Stimulated activated CD8-positive, alpha-beta memory T cell treated with anti-CD3 and anti-CD28 coated beads, Interleukin-12 subunit alpha, Interleukin-12 subunit beta, amount 100 ng/mL, for 24 hours (primary cell): ENCODE measurements around the gene RAB44.

Experiments
- DNase-seq: peaks from one replicate; pipeline ENCODE4 v3.0.0-alpha.2; 2020; ENCODE audit errors: extremely low read depth

The RAB44 gene

DNA sequence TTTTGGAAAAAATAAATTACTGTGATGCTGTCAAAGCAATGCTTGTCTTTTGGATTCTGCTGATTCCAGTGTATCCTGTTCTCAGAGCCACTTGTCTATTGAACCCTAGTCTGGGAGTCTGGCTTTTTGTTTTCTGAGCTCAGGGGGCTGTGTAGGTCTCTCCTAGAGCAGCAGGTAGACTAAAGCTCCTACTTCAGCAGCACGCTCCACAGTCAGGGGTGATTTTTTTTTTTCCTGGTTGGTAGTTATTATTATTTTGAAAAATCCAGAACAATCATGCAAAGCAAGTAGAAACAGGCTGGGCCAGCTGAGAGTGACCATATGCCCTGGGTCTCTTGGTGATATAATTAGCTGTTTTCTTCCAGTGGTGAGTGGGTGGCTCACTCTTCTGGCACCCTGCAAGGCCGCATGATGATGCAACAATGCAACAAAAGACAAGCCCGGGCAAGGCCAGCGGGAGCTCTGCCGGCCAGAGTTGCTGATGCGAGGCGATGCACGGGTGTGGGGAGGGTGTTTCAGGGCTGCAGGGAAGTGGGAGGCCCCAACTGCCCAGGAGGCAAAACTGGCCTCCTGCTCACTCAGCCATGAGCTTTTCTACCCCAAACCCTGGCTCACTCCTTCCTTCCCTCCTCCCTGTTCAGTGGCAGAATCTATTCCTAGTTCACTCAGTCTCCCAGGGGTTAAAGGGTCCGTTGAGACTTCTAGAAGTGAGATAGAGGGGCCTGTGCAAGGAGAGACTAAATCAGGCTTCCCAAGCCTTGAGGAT, 30.6 kb upstream of the RAB44 start:
- DNase-seq = no peak

DNA sequence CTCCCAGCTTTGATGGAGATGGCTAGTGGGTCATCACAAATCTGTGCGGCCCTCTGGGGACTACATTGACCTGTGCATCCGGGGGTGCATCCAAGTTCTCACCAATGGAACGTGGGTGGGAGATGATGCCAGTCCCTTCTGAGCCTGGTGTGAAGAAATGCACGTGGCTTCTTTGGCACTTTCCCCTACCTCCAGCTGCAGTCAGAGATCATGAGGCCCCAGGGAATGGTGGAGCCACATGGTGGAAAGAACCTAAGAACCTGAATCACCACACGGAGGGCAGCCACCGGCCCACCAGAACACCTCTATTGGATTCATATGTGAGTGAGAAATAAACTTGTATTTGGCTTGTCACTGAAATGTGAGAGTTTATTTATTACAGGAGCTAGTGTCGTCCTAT, 29.0 kb upstream of the RAB44 start:
- no peak for DNase-seq

DNA sequence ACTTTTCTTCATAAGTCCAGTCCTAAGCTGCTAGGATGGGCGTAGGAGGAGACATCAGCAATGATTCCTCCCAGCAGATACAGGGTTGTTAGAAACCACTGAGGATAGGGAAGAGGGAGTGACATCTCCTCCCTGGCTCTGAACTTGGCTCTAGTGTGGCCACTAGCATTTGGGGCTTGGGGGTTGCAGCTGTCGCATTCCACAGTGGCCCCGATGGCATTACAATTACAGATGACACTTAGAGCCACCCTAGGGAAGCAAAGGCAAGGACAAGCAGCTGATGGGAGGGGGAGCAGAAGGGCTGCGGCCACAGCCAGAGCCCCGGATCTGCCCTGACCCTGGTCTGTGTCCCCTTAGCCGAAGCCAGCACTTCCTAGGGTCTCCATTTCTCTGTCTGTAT, 28.6 kb upstream of the RAB44 start:
- no peak for DNase-seq

DNA sequence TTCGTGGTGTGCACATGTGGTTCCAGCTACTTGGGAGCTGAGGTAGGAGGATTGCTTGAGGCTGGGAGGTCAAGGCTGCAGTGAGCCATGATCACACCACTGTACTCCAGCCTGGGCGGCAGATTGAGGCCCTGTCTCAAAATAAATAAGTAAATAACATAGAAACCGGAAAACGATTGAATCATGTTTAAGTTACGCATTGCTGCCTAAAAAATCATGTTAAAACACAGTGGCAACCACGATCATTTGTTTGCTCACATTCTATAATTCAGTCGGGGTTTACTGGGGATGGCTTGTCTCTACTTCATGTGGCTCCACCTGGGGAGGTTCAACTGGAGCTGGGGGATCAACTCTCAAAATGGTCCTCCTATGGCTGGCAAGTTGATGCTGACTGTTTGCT, 27.4 kb upstream of the RAB44 start:
- no peak for DNase-seq

DNA sequence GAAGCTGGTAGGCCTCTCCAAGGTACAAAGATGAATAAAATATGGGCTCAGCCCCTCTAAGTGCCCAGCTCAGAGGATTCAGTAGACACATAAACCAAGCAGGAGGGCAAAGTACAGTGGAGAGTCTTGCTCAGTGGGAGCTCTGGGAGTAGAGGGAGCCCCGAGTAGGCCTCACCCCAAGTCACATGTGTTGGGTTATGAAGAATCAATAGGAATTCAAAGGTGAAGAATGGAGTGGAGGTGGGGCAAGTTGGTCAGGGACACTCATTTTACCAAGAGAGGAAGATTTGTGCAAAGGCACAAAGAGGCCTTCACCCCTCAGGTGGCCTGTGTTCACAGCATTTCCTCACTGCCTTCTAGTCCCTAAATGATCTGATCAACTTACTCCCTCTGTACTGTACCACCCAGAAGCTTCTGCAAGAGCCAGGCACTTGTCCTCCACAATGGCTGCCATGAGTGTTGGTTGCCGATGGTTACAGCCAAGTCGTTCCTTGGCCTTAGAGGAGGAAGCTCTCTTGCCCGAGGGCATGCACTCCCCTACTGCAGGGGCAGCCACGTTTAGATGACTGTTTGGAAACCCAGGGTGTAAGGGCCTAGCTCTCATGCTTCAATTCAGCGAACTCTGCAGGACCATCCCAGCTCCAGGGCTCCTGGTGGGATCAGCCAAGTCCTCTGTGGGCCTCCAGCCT, 25.8 kb upstream of the RAB44 start:
- no peak for DNase-seq

DNA sequence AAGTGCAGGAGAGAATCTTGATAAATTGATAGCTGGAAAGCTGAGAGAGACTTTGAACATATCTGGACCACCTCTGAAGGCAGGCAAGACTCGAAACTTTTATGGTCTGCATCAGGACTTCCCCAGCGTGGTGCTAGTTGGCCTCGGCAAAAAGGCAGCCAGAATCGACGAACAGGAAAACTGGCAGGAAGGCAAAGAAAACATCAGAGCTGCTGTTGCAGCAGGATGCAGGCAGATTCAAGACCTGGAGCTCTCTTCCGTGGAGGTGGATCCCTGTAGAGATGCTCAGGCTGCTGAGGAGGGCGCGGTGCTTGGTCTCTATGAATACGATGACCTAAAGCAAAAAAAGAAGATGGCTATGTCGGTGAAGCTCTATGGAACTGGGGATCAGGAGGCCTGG, 23.7 kb upstream of the RAB44 start:
- no peak for DNase-seq

DNA sequence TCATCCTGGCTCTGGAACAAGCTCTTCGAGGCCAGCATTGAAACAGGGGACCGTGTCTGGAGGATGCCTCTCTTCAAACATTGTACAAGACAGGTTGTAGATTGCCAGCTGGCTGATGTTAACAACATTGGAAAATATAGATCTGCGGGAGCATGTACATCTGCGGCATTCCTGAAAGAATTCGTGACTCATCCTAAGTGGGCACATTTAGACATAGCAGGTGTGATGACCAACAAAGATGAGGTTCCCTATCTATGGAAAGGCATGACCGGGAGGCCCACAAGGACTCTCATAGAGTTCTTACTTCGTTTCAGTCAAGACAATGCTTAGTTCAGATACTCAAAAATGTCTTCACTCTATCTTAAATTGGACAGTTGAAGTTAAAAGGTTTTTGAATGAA, 22.7 kb upstream of the RAB44 start:
- no peak for DNase-seq

DNA sequence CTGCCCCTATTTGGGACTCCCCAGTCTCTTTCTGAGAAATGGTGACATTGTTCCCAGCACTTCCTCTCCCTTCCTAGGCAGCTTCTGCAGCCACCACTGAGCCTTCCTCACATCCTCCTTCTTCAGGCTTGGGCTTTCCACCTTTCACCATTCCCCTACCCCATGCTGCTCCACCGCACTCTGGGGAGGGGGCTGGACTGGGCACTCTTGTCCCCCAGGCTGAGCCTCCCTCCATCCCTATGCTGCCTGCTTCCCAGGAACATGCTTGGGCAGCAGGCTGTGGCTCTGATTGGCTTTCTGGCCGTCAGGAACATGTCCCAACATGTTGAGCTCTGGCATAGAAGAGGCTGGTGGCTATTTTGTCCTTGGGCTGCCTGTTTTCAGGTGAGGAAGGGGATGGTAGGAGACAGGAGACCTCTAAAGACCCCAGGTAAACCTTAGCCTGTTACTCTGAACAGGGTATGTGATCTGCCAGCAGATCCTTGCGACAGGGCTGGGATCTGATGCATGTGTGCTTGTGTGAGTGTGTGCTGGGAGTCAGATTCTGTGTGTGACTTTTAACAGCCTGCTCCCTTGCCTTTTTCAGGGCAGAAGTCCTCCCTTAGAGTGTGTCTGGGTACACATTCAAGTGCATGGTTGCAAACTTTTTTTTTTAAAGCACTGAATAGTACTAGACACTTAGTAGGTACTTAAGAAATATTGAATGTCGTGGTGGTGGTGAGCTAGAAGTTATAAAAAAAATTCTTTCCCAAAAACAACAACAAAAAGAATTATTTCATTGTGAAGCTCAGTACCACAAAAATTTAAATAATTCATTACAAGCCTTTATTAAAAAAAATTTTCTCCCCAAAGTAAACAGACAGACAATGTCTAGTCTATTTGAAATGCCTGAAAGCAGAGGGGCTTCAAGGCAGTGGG, 21.2 kb upstream of the RAB44 start:
- no peak for DNase-seq

DNA sequence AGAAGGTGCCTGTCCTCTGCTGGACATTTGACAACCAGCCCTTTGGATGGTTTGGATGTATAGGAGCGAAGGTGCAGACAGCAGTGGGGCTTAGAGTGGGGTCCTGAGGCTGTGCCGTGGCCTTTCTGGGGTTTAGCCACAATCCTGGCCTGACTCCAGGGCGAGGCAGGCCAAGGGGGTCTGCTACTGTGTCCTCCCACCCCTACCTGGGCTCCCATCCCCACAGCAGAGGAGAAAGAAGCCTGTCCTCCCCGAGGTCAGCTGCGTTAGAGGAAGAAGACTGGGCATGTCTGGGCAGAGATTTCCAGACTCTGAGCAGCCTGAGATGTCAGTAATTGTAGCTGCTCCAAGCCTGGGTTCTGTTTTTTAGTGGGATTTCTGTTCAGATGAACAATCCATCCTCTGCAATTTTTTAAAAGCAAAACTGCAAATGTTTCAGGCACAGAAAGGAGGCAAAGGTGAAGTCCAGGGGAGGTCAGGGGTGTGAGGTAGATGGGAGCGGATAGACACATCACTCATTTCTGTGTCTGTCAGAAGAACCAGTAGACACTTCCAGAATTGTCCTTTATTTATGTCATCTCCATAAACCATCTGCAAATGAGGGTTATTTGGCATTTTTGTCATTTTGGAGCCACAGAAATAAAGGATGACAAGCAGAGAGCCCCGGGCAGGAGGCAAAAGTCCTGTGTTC, 20.4 kb upstream of the RAB44 start:
- DNase-seq = no peak

DNA sequence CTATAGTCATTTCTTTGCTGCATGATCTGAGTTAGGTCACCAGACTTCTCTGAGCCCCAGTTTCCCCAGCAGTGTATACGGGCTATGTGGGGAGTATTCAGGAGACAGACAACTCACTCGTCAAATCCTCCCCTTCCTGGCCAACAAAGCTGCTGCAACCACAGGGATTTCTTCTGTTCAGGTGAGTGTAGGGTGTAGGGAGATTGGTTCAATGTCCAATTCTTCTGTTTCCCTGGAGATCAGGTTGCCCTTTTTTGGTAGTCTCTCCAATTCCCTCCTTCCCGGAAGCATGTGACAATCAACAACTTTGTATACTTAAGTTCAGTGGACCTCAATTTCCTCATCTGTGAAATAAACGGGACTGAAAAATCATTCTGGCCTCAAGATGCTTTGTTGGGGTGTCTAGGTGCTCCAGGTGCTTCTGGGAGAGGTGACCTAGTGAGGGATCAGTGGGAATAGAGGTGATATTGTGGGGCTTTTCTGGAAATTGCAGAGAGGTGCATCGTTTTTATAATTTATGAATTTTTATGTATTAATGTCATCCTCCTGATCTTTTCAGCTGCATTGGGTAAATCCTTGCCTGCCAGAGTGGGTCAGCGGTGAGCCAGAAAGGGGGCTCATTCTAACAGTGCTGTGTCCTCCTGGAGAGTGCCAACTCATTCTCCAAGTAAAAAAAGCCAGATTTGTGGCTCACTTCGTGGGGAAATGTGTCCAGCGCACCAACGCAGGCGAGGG, 19.7 kb upstream of the RAB44 start:
- no peak for DNase-seq

DNA sequence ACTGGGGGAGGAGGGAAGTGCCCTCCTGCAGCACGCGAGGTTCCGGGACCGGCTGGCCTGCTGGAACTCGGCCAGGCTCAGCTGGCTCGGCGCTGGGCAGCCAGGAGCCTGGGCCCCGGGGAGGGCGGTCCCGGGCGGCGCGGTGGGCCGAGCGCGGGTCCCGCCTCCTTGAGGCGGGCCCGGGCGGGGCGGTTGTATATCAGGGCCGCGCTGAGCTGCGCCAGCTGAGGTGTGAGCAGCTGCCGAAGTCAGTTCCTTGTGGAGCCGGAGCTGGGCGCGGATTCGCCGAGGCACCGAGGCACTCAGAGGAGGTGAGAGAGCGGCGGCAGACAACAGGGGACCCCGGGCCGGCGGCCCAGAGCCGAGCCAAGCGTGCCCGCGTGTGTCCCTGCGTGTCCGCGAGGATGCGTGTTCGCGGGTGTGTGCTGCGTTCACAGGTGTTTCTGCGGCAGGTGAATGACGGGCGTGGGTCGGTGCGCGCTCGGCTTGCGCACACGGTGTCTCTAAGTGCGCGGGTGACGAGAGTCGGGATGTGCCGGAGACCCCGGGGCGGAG, 19.1 kb upstream of the RAB44 start, which contains the start of gene CDKN1A:
Gene CDKN1A, plus strand, starts transcription at position 227 of the 555 bp plus-strand sequence. CDS start 5,388 bp downstream, outside the sequence.
- DNase-seq = no peak

DNA sequence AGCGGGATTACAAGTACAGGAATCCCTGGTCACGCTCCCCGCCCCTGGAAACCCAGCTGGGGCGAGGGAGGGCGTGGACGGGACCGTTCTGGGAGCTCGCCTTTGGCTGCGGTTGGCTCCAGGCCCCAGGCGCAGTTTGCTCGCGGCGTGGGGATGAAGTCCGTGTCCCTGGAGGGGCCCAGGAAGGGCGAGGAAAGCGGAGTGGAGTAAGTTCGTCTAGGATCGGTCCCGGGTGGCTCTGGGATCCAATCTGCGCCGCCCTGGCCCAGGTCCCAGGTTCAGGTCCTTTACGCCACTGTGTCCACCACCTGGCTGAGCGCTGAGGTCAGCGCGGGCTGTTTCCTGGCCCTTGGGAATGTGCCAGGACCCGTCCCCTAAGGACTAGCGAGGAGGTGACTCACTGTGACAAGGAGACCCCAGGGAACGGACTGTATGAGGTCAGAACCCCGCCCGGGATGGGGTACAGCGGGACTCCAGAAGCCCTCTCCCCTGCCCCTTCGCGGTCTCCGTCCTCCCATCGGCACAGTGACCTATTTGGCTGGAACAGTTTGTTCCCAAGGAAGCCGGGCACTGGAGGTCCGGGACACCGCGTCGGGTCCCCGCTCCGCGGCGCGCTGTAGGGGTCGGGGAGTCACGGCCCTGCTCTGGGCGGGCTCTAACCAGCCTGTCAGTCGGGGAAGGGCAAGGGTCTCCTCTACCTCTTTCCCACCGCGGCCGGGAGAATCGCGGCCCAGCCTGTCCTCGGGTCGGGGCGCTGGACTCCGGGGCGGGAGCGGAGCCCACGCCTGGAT, 18.4 kb upstream of the RAB44 start:
- no peak for DNase-seq

DNA sequence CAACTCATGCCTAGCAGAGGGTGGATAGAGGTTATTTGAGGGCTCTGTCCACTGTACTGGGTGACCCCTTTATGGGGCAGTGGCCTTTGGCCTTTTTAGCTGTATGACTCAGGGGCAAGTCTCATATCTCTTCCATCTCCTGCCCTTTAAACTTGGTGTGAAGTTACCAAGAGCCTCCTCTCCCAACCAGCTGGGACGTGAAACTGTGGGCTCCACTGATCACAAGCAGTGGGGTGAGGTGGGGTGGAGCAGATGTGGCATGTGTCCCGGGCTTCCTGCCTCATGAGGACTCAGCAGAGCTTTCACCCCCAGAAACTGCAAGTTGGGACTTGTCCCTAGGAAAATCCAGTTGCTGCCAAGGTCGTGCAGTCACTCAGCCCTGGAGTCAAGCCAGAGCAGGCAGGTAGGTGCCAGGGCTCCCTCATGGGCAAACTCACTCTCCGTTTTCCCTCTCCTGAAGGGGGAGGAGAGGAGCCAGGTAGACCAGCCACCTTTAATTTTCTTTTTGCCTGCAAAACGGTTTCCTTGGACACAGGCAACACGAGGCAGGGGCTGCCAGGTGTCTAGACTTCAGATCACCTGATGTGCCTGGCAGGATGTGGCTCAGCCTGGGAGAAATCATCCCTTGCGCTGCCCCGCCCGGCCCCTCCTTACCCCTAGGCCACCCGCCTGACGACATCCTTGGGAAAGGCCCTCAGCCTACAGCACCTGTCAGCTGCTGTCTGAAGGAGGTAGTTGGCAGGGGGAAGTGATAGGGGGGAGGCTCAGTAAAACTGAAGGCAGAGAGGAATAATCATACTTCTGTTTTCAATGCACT, 15.1 kb upstream of the RAB44 start:
- no peak for DNase-seq

DNA sequence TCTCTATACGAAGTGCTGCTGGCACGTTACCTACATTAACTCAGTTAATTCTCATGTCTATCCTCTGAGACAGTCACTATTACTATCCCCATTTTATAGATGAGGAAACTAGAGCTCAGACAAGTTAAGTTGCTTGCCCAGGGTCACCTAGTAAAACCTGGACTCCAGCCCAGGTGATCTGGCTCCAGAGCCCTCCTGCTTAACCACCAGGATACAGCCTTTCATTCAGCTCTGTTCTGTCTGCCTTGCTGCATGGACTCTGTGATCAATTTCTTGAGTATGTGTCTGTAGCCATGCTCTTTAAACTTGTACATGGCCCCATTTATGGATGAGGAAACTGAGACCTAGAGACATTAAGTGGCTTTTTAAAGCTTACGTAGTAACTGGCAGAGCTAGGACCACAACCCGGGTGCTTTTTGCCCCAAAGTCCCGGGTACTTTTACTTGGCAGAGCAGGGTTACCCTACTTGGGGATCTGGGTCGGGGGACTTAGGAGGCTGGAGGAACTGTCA, 14.4 kb upstream of the RAB44 start:
- no peak for DNase-seq

DNA sequence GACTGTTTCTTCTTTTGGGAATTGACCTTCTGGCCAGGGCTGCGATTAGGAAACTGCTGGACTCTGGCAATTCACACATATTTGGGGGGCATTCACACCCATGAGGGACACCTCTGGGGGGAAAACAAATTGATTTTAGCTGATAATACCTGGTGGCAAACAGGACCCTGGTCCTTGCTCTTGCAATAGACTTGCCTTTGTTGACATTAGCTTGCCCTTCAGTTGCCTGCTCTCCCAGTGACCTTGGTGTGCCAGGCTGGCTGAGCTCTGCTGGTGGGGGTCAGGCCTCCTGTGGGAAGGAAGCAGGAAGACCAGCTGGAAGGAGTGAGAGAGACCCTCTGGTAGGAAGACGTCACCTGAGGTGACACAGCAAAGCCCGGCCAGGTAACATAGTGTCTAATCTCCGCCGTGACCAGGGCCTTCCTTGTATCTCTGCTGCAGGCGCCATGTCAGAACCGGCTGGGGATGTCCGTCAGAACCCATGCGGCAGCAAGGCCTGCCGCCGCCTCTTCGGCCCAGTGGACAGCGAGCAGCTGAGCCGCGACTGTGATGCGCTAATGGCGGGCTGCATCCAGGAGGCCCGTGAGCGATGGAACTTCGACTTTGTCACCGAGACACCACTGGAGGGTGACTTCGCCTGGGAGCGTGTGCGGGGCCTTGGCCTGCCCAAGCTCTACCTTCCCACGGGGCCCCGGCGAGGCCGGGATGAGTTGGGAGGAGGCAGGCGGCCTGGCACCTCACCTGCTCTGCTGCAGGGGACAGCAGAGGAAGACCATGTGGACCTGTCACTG, 13.8 kb upstream of the RAB44 start:
- DNase-seq = no peak

DNA sequence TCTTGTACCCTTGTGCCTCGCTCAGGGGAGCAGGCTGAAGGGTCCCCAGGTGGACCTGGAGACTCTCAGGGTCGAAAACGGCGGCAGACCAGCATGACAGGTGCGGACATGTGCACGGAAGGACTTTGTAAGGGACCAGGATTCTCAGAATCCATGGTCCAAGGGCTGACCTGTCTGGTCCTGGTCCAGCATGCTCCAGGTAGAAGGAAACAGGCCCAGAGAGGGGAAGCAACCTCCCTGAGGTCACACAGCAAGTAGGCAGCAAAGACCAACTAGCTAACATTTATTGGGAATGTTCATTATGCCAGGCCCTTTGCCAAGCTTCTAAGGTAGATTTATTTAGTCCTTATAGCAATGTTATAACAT, 13.2 kb upstream of the RAB44 start:
- DNase-seq = no peak

DNA sequence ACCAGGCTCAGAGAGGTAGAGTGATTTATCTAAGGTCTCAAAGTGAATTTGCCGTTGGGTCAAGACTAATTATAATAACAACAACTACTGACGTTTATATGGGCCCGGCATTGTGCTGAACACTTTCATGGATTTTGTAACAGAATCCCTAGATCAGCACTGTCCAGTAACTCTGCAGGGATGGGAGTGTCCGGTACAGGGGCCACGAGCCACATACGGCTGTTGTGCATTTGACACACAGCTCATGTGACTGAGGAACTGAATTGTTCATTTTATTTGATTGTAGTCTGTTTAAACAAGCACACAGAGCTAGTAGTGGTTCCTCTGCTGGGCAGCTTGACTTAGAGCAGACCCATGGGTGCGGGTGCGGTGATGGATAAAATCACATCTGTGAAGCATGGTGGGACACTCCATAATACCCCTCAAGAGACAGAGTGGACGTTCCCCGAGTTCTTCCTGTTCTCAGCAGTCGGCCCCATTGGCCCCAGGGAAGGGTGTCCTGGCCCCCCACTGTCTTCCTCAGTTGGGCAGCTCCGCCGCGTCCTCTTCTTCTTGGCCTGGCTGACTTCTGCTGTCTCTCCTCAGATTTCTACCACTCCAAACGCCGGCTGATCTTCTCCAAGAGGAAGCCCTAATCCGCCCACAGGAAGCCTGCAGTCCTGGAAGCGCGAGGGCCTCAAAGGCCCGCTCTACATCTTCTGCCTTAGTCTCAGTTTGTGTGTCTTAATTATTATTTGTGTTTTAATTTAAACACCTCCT, 12.3 kb upstream of the RAB44 start:
- no peak for DNase-seq
